ENCODE measurements around the gene ADSL. TPM values are rescaled to one million over a fixed set of nuclear protein-coding genes. Genes with fewer than 3 reads are reported as not detected.

The ADSL gene
- total RNA-seq, 1 donor, result 155 TPM

DNA sequence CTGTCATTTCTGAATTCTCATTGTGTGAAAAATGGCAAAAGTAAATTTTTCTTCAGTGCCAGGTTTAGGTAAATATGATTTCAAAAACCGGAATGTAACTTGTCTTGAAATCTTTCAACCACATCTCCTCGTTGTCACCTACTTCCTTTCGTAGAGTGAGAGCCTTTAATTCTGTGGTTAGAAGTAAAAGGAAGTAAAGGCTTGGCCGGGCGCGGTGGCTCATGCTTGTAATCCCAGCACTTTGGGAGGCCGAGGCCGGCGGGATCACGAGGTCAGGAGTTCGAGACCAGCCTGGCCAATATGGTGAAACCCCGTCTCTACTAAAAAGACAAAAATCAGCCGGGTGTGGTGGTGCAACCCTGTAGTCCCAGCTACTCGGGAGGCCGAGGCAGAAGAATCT lies 53.9 kb downstream of the ADSL start:
- Histone ChIP-seq H3K27ac (ENCODE audit: low read depth, low read length) (no peak overlapping the region), H4K20me1 (ENCODE audit: insufficient read depth, low read length) (peaks cover 3% of the 10 kb centered on the region), H3K4me3 (ENCODE audit: insufficient read depth, low read length) (no peak overlapping the region), H3K36me3 (ENCODE audit: insufficient read depth, low read length) (peaks cover 39% of the 10 kb centered on the region), H3K4me1 (ENCODE audit: insufficient read depth, low read length) (peaks cover 6% of the 10 kb centered on the region), H2AFZ (ENCODE audit: low read length) (no peak overlapping the region), H3K79me2 (ENCODE audit: insufficient read depth, low read length) (peaks cover 3% of the 10 kb centered on the region), H3K27me3 (ENCODE audit: insufficient read depth, low read length) (no peaks in the 10 kb centered on the region), H3K9me3 (ENCODE audit: low read depth, low read length) (no peaks in the 10 kb centered on the region), H3K4me2 (ENCODE audit: insufficient read depth, low read length) (no peak overlapping the region)
- TF ChIP-seq, protein P1, sequence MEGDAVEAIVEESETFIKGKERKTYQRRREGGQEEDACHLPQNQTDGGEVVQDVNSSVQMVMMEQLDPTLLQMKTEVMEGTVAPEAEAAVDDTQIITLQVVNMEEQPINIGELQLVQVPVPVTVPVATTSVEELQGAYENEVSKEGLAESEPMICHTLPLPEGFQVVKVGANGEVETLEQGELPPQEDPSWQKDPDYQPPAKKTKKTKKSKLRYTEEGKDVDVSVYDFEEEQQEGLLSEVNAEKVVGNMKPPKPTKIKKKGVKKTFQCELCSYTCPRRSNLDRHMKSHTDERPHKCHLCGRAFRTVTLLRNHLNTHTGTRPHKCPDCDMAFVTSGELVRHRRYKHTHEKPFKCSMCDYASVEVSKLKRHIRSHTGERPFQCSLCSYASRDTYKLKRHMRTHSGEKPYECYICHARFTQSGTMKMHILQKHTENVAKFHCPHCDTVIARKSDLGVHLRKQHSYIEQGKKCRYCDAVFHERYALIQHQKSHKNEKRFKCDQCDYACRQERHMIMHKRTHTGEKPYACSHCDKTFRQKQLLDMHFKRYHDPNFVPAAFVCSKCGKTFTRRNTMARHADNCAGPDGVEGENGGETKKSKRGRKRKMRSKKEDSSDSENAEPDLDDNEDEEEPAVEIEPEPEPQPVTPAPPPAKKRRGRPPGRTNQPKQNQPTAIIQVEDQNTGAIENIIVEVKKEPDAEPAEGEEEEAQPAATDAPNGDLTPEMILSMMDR (IDR thresholded peaks at IDR 0.05; ENCODE audit: extremely low read depth, low read depth, low read length), result no peak
- no peak for DNase-seq (ENCODE audit: insufficient read length, low spot score, missing footprints)

DNA sequence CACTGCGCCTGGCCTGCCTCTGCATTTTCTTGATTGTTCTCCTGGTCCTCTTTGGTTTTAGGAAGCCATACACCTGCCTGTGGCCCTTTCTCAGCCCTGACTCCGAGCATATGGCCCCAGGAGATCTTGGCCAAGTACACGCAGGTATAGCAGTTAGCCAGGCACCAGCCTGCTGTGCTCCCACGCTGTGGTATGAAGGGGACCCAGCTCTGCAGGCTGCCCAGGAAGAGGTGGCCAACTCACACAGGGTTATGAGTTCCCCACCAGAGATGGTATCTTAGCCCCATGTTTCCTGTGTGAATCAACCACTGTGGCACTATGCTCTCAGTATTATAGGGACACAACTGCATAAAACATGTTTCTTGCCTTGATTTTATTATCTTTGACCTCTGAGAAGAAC lies 55.2 kb downstream of the ADSL start:
- Histone ChIP-seq H3K9me3 (ENCODE audit: low read depth, low read length) (no peaks in the 10 kb centered on the region), H4K20me1 (ENCODE audit: insufficient read depth, low read length) (peaks cover 3% of the 10 kb centered on the region), H3K4me1 (ENCODE audit: insufficient read depth, low read length) (peaks cover 6% of the 10 kb centered on the region), H2AFZ (ENCODE audit: low read length) (no peak overlapping the region), H3K27ac (ENCODE audit: low read depth, low read length) (no peak overlapping the region), H3K36me3 (ENCODE audit: insufficient read depth, low read length) (peaks cover 39% of the 10 kb centered on the region), H3K27me3 (ENCODE audit: insufficient read depth, low read length) (no peaks in the 10 kb centered on the region), H3K79me2 (ENCODE audit: insufficient read depth, low read length) (peaks cover 3% of the 10 kb centered on the region), H3K4me2 (ENCODE audit: insufficient read depth, low read length) (no peak overlapping the region), H3K4me3 (ENCODE audit: insufficient read depth, low read length) (no peak overlapping the region)
- TF ChIP-seq, protein P1 (IDR thresholded peaks at IDR 0.05; ENCODE audit: extremely low read depth, low read depth, low read length), result no peak
- peak; percentile 22 for DNase-seq (ENCODE audit: insufficient read length, low spot score, missing footprints)

GRCh38 chr22:40401981-40402406 lies 55.7 kb downstream of the ADSL start:
- Histone ChIP-seq H3K4me2 (ENCODE audit: insufficient read depth, low read length) (no peak overlapping the region), H3K79me2 (ENCODE audit: insufficient read depth, low read length) (peaks cover 3% of the 10 kb centered on the region), H4K20me1 (ENCODE audit: insufficient read depth, low read length) (peaks cover 3% of the 10 kb centered on the region), H3K9me3 (ENCODE audit: low read depth, low read length) (no peaks in the 10 kb centered on the region), H3K27me3 (ENCODE audit: insufficient read depth, low read length) (no peaks in the 10 kb centered on the region), H3K4me1 (ENCODE audit: insufficient read depth, low read length) (peaks cover 6% of the 10 kb centered on the region), H2AFZ (ENCODE audit: low read length) (no peak overlapping the region), H3K36me3 (ENCODE audit: insufficient read depth, low read length) (peaks cover 42% of the 10 kb centered on the region), H3K27ac (ENCODE audit: low read depth, low read length) (no peak overlapping the region), H3K4me3 (ENCODE audit: insufficient read depth, low read length) (no peak overlapping the region)
- TF ChIP-seq, protein P1 (IDR thresholded peaks at IDR 0.05; ENCODE audit: extremely low read depth, low read depth, low read length), result no peak
- DNase-seq (ENCODE audit: insufficient read length, low spot score, missing footprints), result no peak

DNA sequence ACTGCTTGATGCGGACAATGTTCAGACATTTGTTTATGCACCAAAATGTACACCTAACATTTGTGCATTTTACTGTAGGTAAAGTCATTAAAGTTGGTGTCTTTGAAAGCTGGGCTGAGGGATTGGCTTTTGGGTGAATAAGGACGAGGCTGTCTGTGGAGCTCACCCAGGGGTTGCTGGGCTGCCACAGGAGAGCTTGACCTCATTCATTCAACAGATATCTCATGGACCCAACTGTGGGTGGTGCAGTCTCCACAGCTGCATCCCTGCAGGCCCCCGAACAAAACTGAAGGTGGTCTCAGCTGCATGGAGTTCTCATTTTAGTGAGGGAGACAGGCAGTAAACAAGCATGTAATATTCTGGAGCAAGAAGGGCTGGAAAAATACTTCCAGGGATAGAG lies 56.8 kb downstream of the ADSL start:
- H3K4me1 ChIP-seq (ENCODE audit: insufficient read depth, low read length), result no peaks in the 10 kb centered on the region
- H3K27ac ChIP-seq (ENCODE audit: low read depth, low read length), result no peak overlapping the region
- no peak for DNase-seq (ENCODE audit: insufficient read length, low spot score, missing footprints)
- H4K20me1 ChIP-seq (ENCODE audit: insufficient read depth, low read length), result no peaks in the 10 kb centered on the region
- H3K27me3 ChIP-seq (ENCODE audit: insufficient read depth, low read length), result no peaks in the 10 kb centered on the region
- H3K4me3 ChIP-seq (ENCODE audit: insufficient read depth, low read length), result no peak overlapping the region
- no peak overlapping the region for H3K4me2 ChIP-seq (ENCODE audit: insufficient read depth, low read length)
- TF ChIP-seq, protein P1 (IDR thresholded peaks at IDR 0.05; ENCODE audit: extremely low read depth, low read depth, low read length), result no peak
- H3K79me2 ChIP-seq (ENCODE audit: insufficient read depth, low read length), result peaks cover 3% of the 10 kb centered on the region
- H3K36me3 ChIP-seq (ENCODE audit: insufficient read depth, low read length), result peaks cover 47% of the 10 kb centered on the region
- H3K9me3 ChIP-seq (ENCODE audit: low read depth, low read length), result no peaks in the 10 kb centered on the region
- no peak overlapping the region for H2AFZ ChIP-seq (ENCODE audit: low read length)

Data from osteoblast (primary cell).